Measurements from ENCODE around the gene MCOLN1. TPM values are rescaled to one million over a fixed set of nuclear protein-coding genes. Genes with fewer than 3 reads are reported as not detected.

The MCOLN1 gene
- total and polyA plus RNA-seq, 2 donors, result 2.8 to 41.0 TPM

GRCh38 chr19:7516878-7517277 is 5.5 kb upstream of the MCOLN1 start:
- peak overlapping the region in 1 of 2 donors; percentile 38 for H3K27ac ChIP-seq (ENCODE audit: low read depth in 1 of 2, low read length in 1 of 2)
- peaks cover 7 to 14% of the 10 kb centered on the region in 2 donors for H3K4me1 ChIP-seq (ENCODE audit: control insufficient read depth in 2 of 2, insufficient read depth in 2 of 2, low read length in 2 of 2)
- WGBS, result 92% methylated on average over 4 of the region's 4 CpGs
- H3K9me3 ChIP-seq (ENCODE audit: control insufficient read depth in 2 of 2, insufficient read depth in 1 of 2, low read length in 1 of 2), result no peaks in the 10 kb centered on the region
- H3K36me3 ChIP-seq (ENCODE audit: control insufficient read depth in 2 of 2, insufficient read depth in 2 of 2, low read length in 1 of 2), result peaks cover 0 to 5% of the 10 kb centered on the region in 2 donors
- peaks cover 3 to 31% of the 10 kb centered on the region in 2 donors for H3K27me3 ChIP-seq (ENCODE audit: control insufficient read depth in 2 of 2, insufficient read depth in 1 of 2, low read length in 1 of 2)
- peak overlapping the region; percentile 50 to 66 for H3K4me3 ChIP-seq (ENCODE audit: low read length in 2 of 2)
- DNase-seq (ENCODE audit: low read depth in 6 of 9, low spot score in 9 of 9), result no peak

GRCh38 chr19:7519361-7520130 is 2.9 kb upstream of the MCOLN1 start:
- peaks cover 17 to 27% of the 10 kb centered on the region in 2 donors for H3K4me1 ChIP-seq (ENCODE audit: control insufficient read depth in 2 of 2, insufficient read depth in 2 of 2, low read length in 2 of 2)
- H3K36me3 ChIP-seq (ENCODE audit: control insufficient read depth in 2 of 2, insufficient read depth in 2 of 2, low read length in 1 of 2), result peaks cover 2 to 5% of the 10 kb centered on the region in 2 donors
- WGBS, result 98% methylated on average over 74 of the region's 74 CpGs
- H3K4me3 ChIP-seq (ENCODE audit: low read length in 2 of 2), result no peak overlapping the region
- no peak overlapping the region for H3K27ac ChIP-seq (ENCODE audit: low read depth in 1 of 2, low read length in 1 of 2)
- no peak for DNase-seq (ENCODE audit: low read depth in 6 of 9, low spot score in 9 of 9)
- H3K9me3 ChIP-seq (ENCODE audit: control insufficient read depth in 2 of 2, insufficient read depth in 1 of 2, low read length in 1 of 2), result no peaks in the 10 kb centered on the region
- H3K27me3 ChIP-seq (ENCODE audit: control insufficient read depth in 2 of 2, insufficient read depth in 1 of 2, low read length in 1 of 2), result peaks cover 3 to 25% of the 10 kb centered on the region in 2 donors

- 98% methylated on average over 51 of the region's 51 CpGs for WGBS
- no peak overlapping the region for H3K4me3 ChIP-seq (ENCODE audit: low read length in 2 of 2)
- H3K4me1 ChIP-seq (ENCODE audit: control insufficient read depth in 2 of 2, insufficient read depth in 2 of 2, low read length in 2 of 2), result peaks cover 17 to 27% of the 10 kb centered on the region in 2 donors
- H3K27ac ChIP-seq (ENCODE audit: low read depth in 1 of 2, low read length in 1 of 2), result no peak overlapping the region
- DNase-seq (ENCODE audit: low read depth in 6 of 9, low spot score in 9 of 9), result no peak
- peaks cover 5 to 7% of the 10 kb centered on the region in 2 donors for H3K36me3 ChIP-seq (ENCODE audit: control insufficient read depth in 2 of 2, insufficient read depth in 2 of 2, low read length in 1 of 2)
- no peaks in the 10 kb centered on the region for H3K9me3 ChIP-seq (ENCODE audit: control insufficient read depth in 2 of 2, insufficient read depth in 1 of 2, low read length in 1 of 2)
- H3K27me3 ChIP-seq (ENCODE audit: control insufficient read depth in 2 of 2, insufficient read depth in 1 of 2, low read length in 1 of 2), result peaks cover 0 to 20% of the 10 kb centered on the region in 2 donors
Measured at GRCh38 chr19:7520131-7521051, 2.0 kb upstream of the MCOLN1 start.

- Histone ChIP-seq H3K36me3 (ENCODE audit: control insufficient read depth in 2 of 2, insufficient read depth in 2 of 2, low read length in 1 of 2) (peaks cover 8 to 12% of the 10 kb centered on the region in 2 donors), H3K27ac (ENCODE audit: low read depth in 1 of 2, low read length in 1 of 2) (no peak overlapping the region), H3K27me3 (ENCODE audit: control insufficient read depth in 2 of 2, insufficient read depth in 1 of 2, low read length in 1 of 2) (peaks cover 0 to 12% of the 10 kb centered on the region in 2 donors), H3K4me1 (ENCODE audit: control insufficient read depth in 2 of 2, insufficient read depth in 2 of 2, low read length in 2 of 2) (peaks cover 13 to 21% of the 10 kb centered on the region in 2 donors), H3K9me3 (ENCODE audit: control insufficient read depth in 2 of 2, insufficient read depth in 1 of 2, low read length in 1 of 2) (no peaks in the 10 kb centered on the region), H3K4me3 (ENCODE audit: low read length in 2 of 2) (no peak overlapping the region)
- DNase-seq (ENCODE audit: low read depth in 6 of 9, low spot score in 9 of 9), result no peak
- 64% methylated on average over 10 of the region's 10 CpGs for WGBS
Measured at GRCh38 chr19:7521551-7522071, 813 bp upstream of the MCOLN1 start.

GRCh38 chr19:7522923-7523667 is 671 bp downstream of the MCOLN1 start:
- peaks cover 13% of the 10 kb centered on the region in 2 donors for H3K36me3 ChIP-seq (ENCODE audit: control insufficient read depth in 2 of 2, insufficient read depth in 2 of 2, low read length in 1 of 2)
- no peak for DNase-seq (ENCODE audit: low read depth in 6 of 9, low spot score in 9 of 9)
- no peaks in the 10 kb centered on the region for H3K9me3 ChIP-seq (ENCODE audit: control insufficient read depth in 2 of 2, insufficient read depth in 1 of 2, low read length in 1 of 2)
- H3K27ac ChIP-seq (ENCODE audit: low read depth in 1 of 2, low read length in 1 of 2), result no peak overlapping the region
- peak overlapping the region; percentile 63 to 74 for H3K4me3 ChIP-seq (ENCODE audit: low read length in 2 of 2)
- H3K27me3 ChIP-seq (ENCODE audit: control insufficient read depth in 2 of 2, insufficient read depth in 1 of 2, low read length in 1 of 2), result peaks cover 0 to under 1% of the 10 kb centered on the region in 2 donors
- peaks cover 10 to 17% of the 10 kb centered on the region in 2 donors for H3K4me1 ChIP-seq (ENCODE audit: control insufficient read depth in 2 of 2, insufficient read depth in 2 of 2, low read length in 2 of 2)
- 20% methylated on average over 23 of the region's 23 CpGs for WGBS

GRCh38 chr19:7524523-7524922 is 2.1 kb downstream of the MCOLN1 start:
- Histone ChIP-seq H3K4me1 (ENCODE audit: control insufficient read depth in 2 of 2, insufficient read depth in 2 of 2, low read length in 2 of 2) (peaks cover 10 to 17% of the 10 kb centered on the region in 2 donors), H3K27me3 (ENCODE audit: control insufficient read depth in 2 of 2, insufficient read depth in 1 of 2, low read length in 1 of 2) (no peaks in the 10 kb centered on the region), H3K36me3 (ENCODE audit: control insufficient read depth in 2 of 2, insufficient read depth in 2 of 2, low read length in 1 of 2) (peaks cover 17 to 25% of the 10 kb centered on the region in 2 donors), H3K4me3 (ENCODE audit: low read length in 2 of 2) (no peak overlapping the region), H3K27ac (ENCODE audit: low read depth in 1 of 2, low read length in 1 of 2) (no peak overlapping the region), H3K9me3 (ENCODE audit: control insufficient read depth in 2 of 2, insufficient read depth in 1 of 2, low read length in 1 of 2) (no peaks in the 10 kb centered on the region)
- no peak for DNase-seq (ENCODE audit: low read depth in 6 of 9, low spot score in 9 of 9)
- WGBS, result 98% methylated on average over 5 of the region's 5 CpGs

- H3K4me1 ChIP-seq (ENCODE audit: control insufficient read depth in 2 of 2, insufficient read depth in 2 of 2, low read length in 2 of 2), result peaks cover 10 to 17% of the 10 kb centered on the region in 2 donors
- no peak for DNase-seq (ENCODE audit: low read depth in 6 of 9, low spot score in 9 of 9)
- 98% methylated on average over 20 of the region's 20 CpGs for WGBS
- H3K9me3 ChIP-seq (ENCODE audit: control insufficient read depth in 2 of 2, insufficient read depth in 1 of 2, low read length in 1 of 2), result no peaks in the 10 kb centered on the region
- no peaks in the 10 kb centered on the region for H3K27me3 ChIP-seq (ENCODE audit: control insufficient read depth in 2 of 2, insufficient read depth in 1 of 2, low read length in 1 of 2)
- H3K36me3 ChIP-seq (ENCODE audit: control insufficient read depth in 2 of 2, insufficient read depth in 2 of 2, low read length in 1 of 2), result peaks cover 20 to 25% of the 10 kb centered on the region in 2 donors
- H3K27ac ChIP-seq (ENCODE audit: low read depth in 1 of 2, low read length in 1 of 2), result no peak overlapping the region
- no peak overlapping the region for H3K4me3 ChIP-seq (ENCODE audit: low read length in 2 of 2)
Measured at GRCh38 chr19:7524992-7525739, 2.7 kb downstream of the MCOLN1 start.

All from thymus (tissue), 11 donors.